Measurements from ENCODE around the gene ME3. TPM values are rescaled to one million over a fixed set of nuclear protein-coding genes. Genes with fewer than 3 reads are reported as not detected.

ME3 gene
- total RNA-seq, 4 donors from 2014 or later: 1.9 to 18.3 (median 5.6) TPM

- intact Hi-C loops (cut with DNase I): no loop called here
- no peak for TF ChIP-seq CTCF (IDR thresholded peaks at IDR 0.05)
- no peak for TF ChIP-seq POLR2A (IDR thresholded peaks at IDR 0.05)
- Histone ChIP-seq H3K4me1 (peaks cover 0 to 30% (median 21%) of the 10 kb centered on the region in 3 donors), H3K27me3 (no peaks in the 10 kb centered on the region), H3K9me3 (peaks cover 0 to 4% (median 0%) of the 10 kb centered on the region in 3 donors), H3K4me3 (no peak overlapping the region), H3K27ac (peak overlapping the region in 1 of 4 donors; percentile 49), H3K36me3 (no peaks in the 10 kb centered on the region)
- no peak for DNase-seq
- WGBS, 2 donors: 83 to 84% methylated on average over 3 of the region's 3 CpGs
These were observed 77.0 kb downstream of the ME3 start for GRCh38 chr11:86595451-86595850.

DNA sequence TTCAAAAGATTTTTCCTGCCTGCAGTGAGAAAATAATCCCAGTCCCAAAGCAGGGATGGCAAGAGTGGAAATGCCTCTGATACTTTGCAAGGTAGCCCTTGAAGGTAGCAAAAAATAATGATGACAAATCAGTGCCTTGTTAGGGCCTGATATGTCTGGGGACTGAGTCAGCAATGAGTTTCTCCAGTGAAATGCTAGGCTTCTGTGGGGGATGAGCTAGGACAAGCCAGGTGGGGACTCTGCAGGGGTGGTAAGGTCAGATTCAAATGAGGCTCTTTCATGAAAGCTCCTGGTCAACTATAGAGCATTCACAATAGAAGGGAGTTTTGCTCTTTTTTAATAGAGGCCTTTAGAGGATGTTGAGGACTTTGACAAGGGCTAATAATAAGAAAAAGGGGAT, 77.7 kb downstream of the ME3 start:
- no peak overlapping the region for H3K4me3 ChIP-seq
- no peak for TF ChIP-seq CTCF (IDR thresholded peaks at IDR 0.05)
- no peak for TF ChIP-seq POLR2A (IDR thresholded peaks at IDR 0.05)
- intact Hi-C loops (cut with DNase I): no loop called here
- no peak for DNase-seq
- H3K27me3 ChIP-seq: no peaks in the 10 kb centered on the region
- no peak overlapping the region for H3K27ac ChIP-seq
- H3K9me3 ChIP-seq: peaks cover 0 to 4% (median 0%) of the 10 kb centered on the region in 3 donors
- no peaks in the 10 kb centered on the region for H3K36me3 ChIP-seq
- H3K4me1 ChIP-seq: peaks cover 0 to 30% (median 21%) of the 10 kb centered on the region in 3 donors

GRCh38 chr11:86593833-86594232, 78.6 kb downstream of the ME3 start:
- TF ChIP-seq CTCF (IDR thresholded peaks at IDR 0.05): no peak
- no peak for TF ChIP-seq POLR2A (IDR thresholded peaks at IDR 0.05)
- Histone ChIP-seq H3K36me3 (no peaks in the 10 kb centered on the region), H3K4me1 (peaks cover 0 to 35% (median 23%) of the 10 kb centered on the region in 3 donors), H3K4me3 (no peak overlapping the region), H3K27ac (no peak overlapping the region), H3K9me3 (peaks cover 0 to 4% (median 0%) of the 10 kb centered on the region in 3 donors), H3K27me3 (no peaks in the 10 kb centered on the region)
- intact Hi-C loops (cut with DNase I): no loop called here
- no peak for DNase-seq
- WGBS, 2 donors: 55 to 65% methylated on average over 4 of the region's 4 CpGs

GRCh38 chr11:86592659-86593451, 79.6 kb downstream of the ME3 start:
- 47 to 56% methylated on average over 4 to 5 of the region's 5 CpGs for WGBS, 2 donors
- H3K27ac ChIP-seq: peak overlapping the region; percentile 4 to 47 (median 32)
- H3K27me3 ChIP-seq: no peaks in the 10 kb centered on the region
- TF ChIP-seq CTCF (IDR thresholded peaks at IDR 0.05) (no peak), POLR2A (IDR thresholded peaks at IDR 0.05) (no peak)
- no peaks in the 10 kb centered on the region for H3K36me3 ChIP-seq
- no peak for DNase-seq
- peaks cover 0 to under 1% (median 0%) of the 10 kb centered on the region in 3 donors for H3K9me3 ChIP-seq
- peaks cover 0 to 38% (median 24%) of the 10 kb centered on the region in 3 donors for H3K4me1 ChIP-seq
- no peak overlapping the region for H3K4me3 ChIP-seq
- intact Hi-C loops (cut with DNase I): no loop called here

- TF ChIP-seq CTCF (IDR thresholded peaks at IDR 0.05) (no peak), POLR2A (IDR thresholded peaks at IDR 0.05) (no peak)
- no peak for DNase-seq
- no peaks in the 10 kb centered on the region for H3K27me3 ChIP-seq
- intact Hi-C loops (cut with DNase I): no loop called here
- H3K36me3 ChIP-seq: no peaks in the 10 kb centered on the region
- peaks cover 0 to 36% (median 21%) of the 10 kb centered on the region in 3 donors for H3K4me1 ChIP-seq
- no peaks in the 10 kb centered on the region for H3K9me3 ChIP-seq
- no peak overlapping the region for H3K4me3 ChIP-seq
- H3K27ac ChIP-seq: peak overlapping the region; percentile 4 to 47 (median 32)
- WGBS, 2 donors: 0 to 54% methylated on average over 1 of the region's 1 CpG
These were observed 80.3 kb downstream of the ME3 start for GRCh38 chr11:86592047-86592591.
